ENCODE data around the gene DRGX. TPM values are rescaled to one million over a fixed set of nuclear protein-coding genes. Genes with fewer than 3 reads are reported as not detected.

Gene DRGX
- total RNA-seq, 8 experiments from 2014 or later, result 0.04 to 0.47 (median 0.31) TPM; not detected in 4

DNA sequence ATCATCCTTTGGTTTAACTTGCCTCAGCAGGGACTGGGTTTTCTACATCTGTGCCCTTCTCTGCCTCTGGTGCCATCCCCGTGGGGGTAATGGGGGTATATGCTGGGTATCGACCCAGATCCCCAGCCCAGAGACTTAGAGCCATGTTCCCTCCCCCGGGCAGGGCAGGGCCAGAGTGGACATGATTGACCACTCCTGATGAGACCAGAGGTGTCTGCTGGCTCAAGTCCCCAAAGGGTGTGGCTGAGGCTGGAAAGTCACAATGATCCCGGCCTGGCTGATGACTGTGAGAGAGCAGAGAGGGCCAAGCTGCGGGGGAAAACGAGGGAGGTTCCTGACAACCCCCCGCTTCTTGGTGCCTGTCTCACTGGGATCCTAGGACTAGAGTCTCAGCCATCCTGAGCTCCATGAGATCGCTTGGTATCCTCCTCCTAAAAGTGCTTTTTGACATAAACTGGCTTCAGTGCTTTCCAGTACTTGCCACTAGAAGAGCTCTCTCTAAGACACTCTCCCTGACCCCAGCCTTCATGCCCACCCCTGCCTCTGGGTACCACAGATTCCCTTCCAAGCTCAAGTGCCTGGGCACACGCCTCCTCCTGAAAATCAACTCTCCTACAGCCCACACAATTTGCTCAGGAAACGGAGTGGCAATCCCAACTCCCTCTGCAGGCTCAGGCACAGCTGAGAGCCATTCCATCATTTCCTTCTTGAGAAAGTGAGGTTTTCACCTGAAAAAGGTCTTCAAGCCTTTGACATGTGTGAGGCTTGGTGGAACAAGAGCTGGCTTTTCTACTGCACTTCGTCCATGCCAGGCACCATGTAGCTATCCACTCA is 33.9 kb downstream of the DRGX start:
- 8 to 100% (median 42%) methylated on average over 1 to 9 of the region's 11 CpGs; no CpG with 5 or more reads in 3 of the 10 experiments for WGBS, 10 experiments
- in situ Hi-C loops (cut with MboI; ENCODE audit: low pct_unique_long_range_greater_than_20kb in 2 of 9, low sequenced_read_pairs in 9 of 9, unreplicated experiment in 9 of 9), result no loop called here
- H3K27ac ChIP-seq, result no peak overlapping the region
- peak in 2 of 8 experiments; percentile 11 to 37 for ATAC-seq (replicated peaks in 6 of 8)
- no peaks in the 10 kb centered on the region for H3K4me1 ChIP-seq (replicated peaks in 1 of 2)
- no peak overlapping the region for H3K4me3 ChIP-seq

GRCh38 chr10:49361178-49361554 is 34.7 kb downstream of the DRGX start:
- 20 to 80% (median 47%) methylated on average over 1 to 2 of the region's 8 CpGs; no CpG with 5 or more reads in 6 of the 10 experiments for WGBS, 10 experiments
- ATAC-seq (replicated peaks in 6 of 8), result no peak

GRCh38 chr10:49360271-49361177 is 35.4 kb downstream of the DRGX start:
- Histone ChIP-seq H3K4me3 (no peak overlapping the region), H3K27ac (no peak overlapping the region), H3K4me1 (replicated peaks in 1 of 2) (no peaks in the 10 kb centered on the region)
- WGBS, 10 experiments, result 35 to 77% (median 54%) methylated on average over 1 to 9 of the region's 15 CpGs; no CpG with 5 or more reads in 6 of the 10 experiments
- in situ Hi-C loops (cut with MboI; ENCODE audit: low pct_unique_long_range_greater_than_20kb in 2 of 9, low sequenced_read_pairs in 9 of 9, unreplicated experiment in 9 of 9), result no loop called here
- peak in 3 of 8 experiments; percentile 32 to 87 (median 84) for ATAC-seq (replicated peaks in 6 of 8)

More at GRCh38 chr10:49361178-49361554, 34.7 kb downstream of the DRGX start:
- Histone ChIP-seq H3K27ac (no peak overlapping the region), H3K4me1 (replicated peaks in 1 of 2) (no peaks in the 10 kb centered on the region), H3K4me3 (no peak overlapping the region)
- in situ Hi-C loops (cut with MboI; ENCODE audit: low pct_unique_long_range_greater_than_20kb in 2 of 9, low sequenced_read_pairs in 9 of 9, unreplicated experiment in 9 of 9), result no loop called here

- 0 to 100% (median 43%) methylated on average over 1 to 5 of the region's 13 CpGs; no CpG with 5 or more reads in 4 of the 10 experiments for WGBS, 10 experiments
- H3K27ac ChIP-seq, result no peak overlapping the region
- no peaks in the 10 kb centered on the region for H3K4me1 ChIP-seq (replicated peaks in 1 of 2)
- in situ Hi-C loops (cut with MboI; ENCODE audit: low pct_unique_long_range_greater_than_20kb in 2 of 9, low sequenced_read_pairs in 9 of 9, unreplicated experiment in 9 of 9), result no loop called here
- H3K4me3 ChIP-seq, result no peak overlapping the region
- peak in 4 of 8 experiments; percentile 27 to 86 (median 68) for ATAC-seq (replicated peaks in 6 of 8)
Observed at GRCh38 chr10:49359349-49360270, 36.3 kb downstream of the DRGX start.

- ATAC-seq (replicated peaks in 6 of 8), result no peak
- Histone ChIP-seq H3K4me1 (replicated peaks in 1 of 2) (no peaks in the 10 kb centered on the region), H3K4me3 (no peak overlapping the region), H3K27ac (no peak overlapping the region)
- 0 to 67% (median 43%) methylated on average over 1 to 2 of the region's 2 CpGs for WGBS, 10 experiments
- in situ Hi-C loops (cut with MboI; ENCODE audit: low pct_unique_long_range_greater_than_20kb in 2 of 9, low sequenced_read_pairs in 9 of 9, unreplicated experiment in 9 of 9), result no loop called here
Observed at GRCh38 chr10:49357910-49358309, 38.0 kb downstream of the DRGX start.

DNA sequence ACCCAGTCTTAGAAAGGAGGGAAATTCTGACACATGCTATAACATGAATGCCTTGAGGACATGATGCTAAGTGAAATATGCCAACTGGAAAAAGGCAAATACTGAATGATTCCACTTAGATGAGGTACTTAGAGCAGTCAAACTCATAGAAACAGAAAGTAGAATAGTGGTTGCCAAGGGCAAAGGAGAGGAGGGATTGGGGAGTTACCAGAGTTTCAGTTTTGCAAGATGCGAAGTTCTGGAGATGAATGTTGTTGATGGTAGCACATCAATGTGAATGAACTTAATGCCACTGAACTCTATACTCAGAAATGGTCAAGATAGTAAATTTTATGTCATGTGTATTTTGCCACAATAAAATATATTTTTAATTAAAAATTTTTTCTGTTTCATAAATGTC is 38.9 kb downstream of the DRGX start:
- H3K27ac ChIP-seq, result no peak overlapping the region
- H3K4me1 ChIP-seq (replicated peaks in 1 of 2), result no peaks in the 10 kb centered on the region
- ATAC-seq (replicated peaks in 6 of 8), result no peak
- in situ Hi-C loops (cut with MboI; ENCODE audit: low pct_unique_long_range_greater_than_20kb in 2 of 9, low sequenced_read_pairs in 9 of 9, unreplicated experiment in 9 of 9), result no loop called here
- 0 to 100% (median 80%) methylated on average over 1 of the region's 1 CpG; no CpG with 5 or more reads in 3 of the 10 experiments for WGBS, 10 experiments
- H3K4me3 ChIP-seq, result no peak overlapping the region

GRCh38 chr10:49356181-49356580 is 39.7 kb downstream of the DRGX start:
- WGBS, 10 experiments, result 13 to 91% (median 80%) methylated on average over 1 to 4 of the region's 4 CpGs; no CpG with 5 or more reads in 1 of the 10 experiments
- no peaks in the 10 kb centered on the region for H3K4me1 ChIP-seq (replicated peaks in 1 of 2)
- in situ Hi-C loops (cut with MboI; ENCODE audit: low pct_unique_long_range_greater_than_20kb in 2 of 9, low sequenced_read_pairs in 9 of 9, unreplicated experiment in 9 of 9), result no loop called here
- no peak overlapping the region for H3K4me3 ChIP-seq
- ATAC-seq (replicated peaks in 6 of 8), result no peak
- H3K27ac ChIP-seq, result no peak overlapping the region

GRCh38 chr10:49355221-49355620 is 40.7 kb downstream of the DRGX start:
- no peak for ATAC-seq (replicated peaks in 6 of 8)
- Histone ChIP-seq H3K27ac (no peak overlapping the region), H3K4me1 (replicated peaks in 1 of 2) (no peaks in the 10 kb centered on the region), H3K4me3 (no peak overlapping the region)
- WGBS, 10 experiments, result 22 to 100% (median 64%) methylated on average over 1 to 3 of the region's 3 CpGs; no CpG with 5 or more reads in 3 of the 10 experiments
- in situ Hi-C loops (cut with MboI; ENCODE audit: low pct_unique_long_range_greater_than_20kb in 2 of 9, low sequenced_read_pairs in 9 of 9, unreplicated experiment in 9 of 9), result no loop called here

- Histone ChIP-seq H3K4me1 (replicated peaks in 1 of 2) (no peaks in the 10 kb centered on the region), H3K4me3 (no peak overlapping the region), H3K27ac (no peak overlapping the region)
- ATAC-seq (replicated peaks in 6 of 8), result no peak
- 0 to 92% (median 50%) methylated on average over 1 to 2 of the region's 3 CpGs; no CpG with 5 or more reads in 5 of the 10 experiments for WGBS, 10 experiments
- in situ Hi-C loops (cut with MboI; ENCODE audit: low pct_unique_long_range_greater_than_20kb in 2 of 9, low sequenced_read_pairs in 9 of 9, unreplicated experiment in 9 of 9), result no loop called here
Observed at GRCh38 chr10:49354593-49354992, 41.3 kb downstream of the DRGX start.

DNA sequence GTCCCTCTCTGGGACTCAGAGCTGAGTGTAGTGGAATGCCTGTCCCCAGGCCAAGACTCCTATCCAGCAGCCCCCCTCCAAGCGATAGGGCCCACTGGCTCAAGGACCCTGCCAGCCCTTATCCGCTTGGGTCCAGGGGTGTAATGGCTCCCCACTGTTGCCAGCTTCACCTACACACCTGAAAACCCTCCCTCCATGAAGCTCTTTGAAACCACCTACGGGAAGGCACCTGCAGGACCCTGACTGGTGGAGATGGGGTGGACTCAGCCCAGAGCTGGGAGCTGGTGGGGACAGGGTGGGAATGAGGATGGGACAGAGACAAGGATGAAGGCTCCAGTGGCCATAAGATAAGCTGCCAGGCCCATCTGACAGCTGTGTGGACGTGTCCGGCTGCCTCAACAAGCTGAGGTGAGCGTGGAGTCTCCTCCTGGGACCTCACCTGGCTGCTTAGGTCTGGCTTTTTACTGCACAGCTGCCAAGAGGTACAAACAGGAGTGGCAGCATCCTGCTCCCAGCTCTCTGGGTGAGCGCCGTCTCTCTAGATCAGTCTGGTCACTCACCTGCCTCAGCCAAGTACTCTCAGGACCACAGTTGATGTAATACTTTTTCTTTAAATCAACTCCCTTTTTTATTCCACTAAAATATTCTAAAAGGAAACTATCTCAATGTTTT is 41.9 kb downstream of the DRGX start:
- Histone ChIP-seq H3K4me1 (replicated peaks in 1 of 2) (no peaks in the 10 kb centered on the region), H3K27ac (no peak overlapping the region), H3K4me3 (no peak overlapping the region)
- WGBS, 10 experiments, result 0 to 95% (median 82%) methylated on average over 1 to 5 of the region's 8 CpGs; no CpG with 5 or more reads in 3 of the 10 experiments
- in situ Hi-C loops (cut with MboI; ENCODE audit: low pct_unique_long_range_greater_than_20kb in 2 of 9, low sequenced_read_pairs in 9 of 9, unreplicated experiment in 9 of 9), result no loop called here
- no peak for ATAC-seq (replicated peaks in 6 of 8)

DNA sequence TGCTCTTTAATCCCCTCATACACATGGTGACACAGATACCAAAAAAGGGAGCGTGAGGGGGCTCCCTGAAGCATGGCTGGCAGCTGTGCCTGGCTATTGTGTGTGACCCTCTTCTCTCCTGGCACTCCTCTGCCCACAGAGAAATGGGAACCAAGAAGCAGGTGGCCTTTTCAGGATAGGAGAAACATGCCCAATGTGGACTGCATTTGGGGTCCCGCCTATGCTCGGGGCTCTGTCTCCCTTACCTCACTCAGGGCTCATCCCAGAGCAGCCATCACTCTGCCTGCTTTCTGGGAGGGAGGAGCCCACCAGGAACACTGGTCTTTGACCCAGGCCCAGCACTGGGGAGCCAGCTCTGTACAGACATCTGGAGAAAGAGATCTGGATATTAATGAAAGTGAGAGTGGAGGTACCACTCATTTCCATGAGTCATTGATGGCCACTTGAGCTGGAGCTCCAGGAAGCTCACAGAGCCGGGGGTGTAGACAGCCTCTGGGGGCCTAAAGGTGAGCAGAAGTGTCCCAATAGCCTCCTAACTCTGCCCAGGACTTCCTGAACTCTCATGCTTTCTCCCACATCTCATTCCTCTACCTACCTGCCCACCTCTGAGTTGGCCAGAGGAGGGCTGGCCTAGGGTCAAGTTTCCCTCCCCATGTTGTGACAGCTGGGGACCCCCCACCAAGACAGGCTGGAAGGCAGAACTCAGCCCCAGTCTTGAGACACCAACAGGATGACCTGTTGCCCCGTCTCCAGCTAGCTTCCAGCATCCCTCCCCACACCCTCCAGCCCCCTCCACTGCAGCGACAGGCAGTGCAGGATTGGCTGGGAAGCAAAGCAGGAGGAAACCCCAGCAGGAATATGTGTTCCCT is 42.6 kb downstream of the DRGX start:
- no peak overlapping the region for H3K4me3 ChIP-seq
- no peak overlapping the region for H3K27ac ChIP-seq
- H3K4me1 ChIP-seq (replicated peaks in 1 of 2), result no peaks in the 10 kb centered on the region
- in situ Hi-C loops (cut with MboI; ENCODE audit: low pct_unique_long_range_greater_than_20kb in 2 of 9, low sequenced_read_pairs in 9 of 9, unreplicated experiment in 9 of 9), result no loop called here
- ATAC-seq (replicated peaks in 6 of 8), result no peak
- WGBS, 10 experiments, result 59 to 93% methylated on average over 3 of the region's 6 CpGs; no CpG with 5 or more reads in 8 of the 10 experiments

Data from motor neuron (in vitro differentiated cells).